HG03280 (cell line): ENCODE results near the gene CREB5.

Experiments used
- ATAC-seq: cut with Tn5 transposase; IDR thresholded peaks from one replicate; pipeline ENCODE4 v1.9.1; 2021; ENCODE audit warnings: mild to moderate bottlenecking, moderate library complexity; ENCODE audit not compliant: unreplicated experiment

Gene CREB5

GRCh38 chr7:28671526-28671925 is 259.2 kb downstream of the CREB5 start:
- no peak for ATAC-seq

- ATAC-seq, result no peak
Observed at GRCh38 chr7:28672397-28672797, 260.1 kb downstream of the CREB5 start.

GRCh38 chr7:28674359-28674782 is 262.1 kb downstream of the CREB5 start:
- no peak for ATAC-seq

GRCh38 chr7:28675429-28675828 is 263.1 kb downstream of the CREB5 start:
- ATAC-seq, result no peak

GRCh38 chr7:28677668-28678067 is 265.4 kb downstream of the CREB5 start:
- no peak for ATAC-seq

GRCh38 chr7:28678431-28678965 is 266.2 kb downstream of the CREB5 start:
- ATAC-seq, result no peak

GRCh38 chr7:28681693-28682310 is 269.5 kb downstream of the CREB5 start:
- ATAC-seq, result no peak

GRCh38 chr7:28682801-28683200 is 270.5 kb downstream of the CREB5 start:
- ATAC-seq, result no peak

- ATAC-seq, result no peak
Observed at GRCh38 chr7:28684650-28685241, 272.4 kb downstream of the CREB5 start.

GRCh38 chr7:28685242-28685643 is 272.9 kb downstream of the CREB5 start:
- ATAC-seq, result peak; percentile 22

- peak; percentile 56 for ATAC-seq
Observed at GRCh38 chr7:28685644-28686417, 273.5 kb downstream of the CREB5 start.

GRCh38 chr7:28686418-28686800 is 274.1 kb downstream of the CREB5 start:
- no peak for ATAC-seq

GRCh38 chr7:28687537-28687936 is 275.2 kb downstream of the CREB5 start:
- no peak for ATAC-seq

- ATAC-seq, result no peak
Observed at GRCh38 chr7:28688174-28688573, 275.9 kb downstream of the CREB5 start.

- ATAC-seq, result no peak
Observed at GRCh38 chr7:28688651-28689050, 276.3 kb downstream of the CREB5 start.

- ATAC-seq, result no peak
Observed at GRCh38 chr7:28695300-28696295, 283.3 kb downstream of the CREB5 start.

GRCh38 chr7:28697913-28698563 is 285.7 kb downstream of the CREB5 start:
- ATAC-seq, result no peak

- peak; percentile 52 for ATAC-seq
Observed at GRCh38 chr7:28698840-28699239, 286.5 kb downstream of the CREB5 start.

GRCh38 chr7:28700096-28700495 is 287.8 kb downstream of the CREB5 start:
- ATAC-seq, result no peak

GRCh38 chr7:28700790-28701203 is 288.5 kb downstream of the CREB5 start:
- ATAC-seq, result no peak
